Measurements from ENCODE around the gene GCK.

Gene GCK

GRCh38 chr7:44218418-44219201 lies 29.4 kb upstream of the GCK start:
- no peak for DNase-seq (ENCODE audit: low read depth)
- no peak overlapping the region for H3K4me3 ChIP-seq (ENCODE audit: low read depth, low read length)
- no peak for TF ChIP-seq CTCF (IDR thresholded peaks at IDR 0.05; ENCODE audit: low read depth, low read length, missing control alignments)

DNA sequence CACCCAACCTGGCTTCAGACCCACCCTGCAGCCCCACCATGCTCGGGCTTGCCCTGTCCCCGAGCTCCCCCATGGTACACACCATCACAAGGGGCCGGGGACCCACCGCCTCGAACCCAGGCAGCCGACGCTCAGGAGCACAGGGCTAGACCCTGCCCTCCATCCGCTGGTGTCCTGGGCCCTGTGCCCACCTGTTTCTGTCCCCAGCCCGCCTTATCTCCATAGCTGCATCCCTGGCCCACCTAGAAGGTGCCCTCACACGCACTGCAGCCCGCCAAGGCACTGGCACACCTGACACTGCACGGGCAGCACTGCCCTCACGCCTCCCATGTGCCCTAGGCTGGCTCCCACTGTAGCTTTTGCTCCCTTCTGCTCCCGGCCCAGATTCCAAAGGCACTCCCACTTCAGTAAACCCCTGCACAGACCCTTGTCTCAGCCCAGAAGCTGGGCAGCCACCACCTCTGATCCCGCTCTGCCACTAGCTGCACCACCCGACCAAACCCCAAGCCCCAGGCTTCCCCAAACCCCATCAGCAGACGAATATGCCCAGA lies 28.7 kb upstream of the GCK start:
- no peak for TF ChIP-seq CTCF (IDR thresholded peaks at IDR 0.05; ENCODE audit: low read depth, low read length, missing control alignments)
- DNase-seq (ENCODE audit: low read depth) = no peak
- H3K4me3 ChIP-seq (ENCODE audit: low read depth, low read length) = no peak overlapping the region

DNA sequence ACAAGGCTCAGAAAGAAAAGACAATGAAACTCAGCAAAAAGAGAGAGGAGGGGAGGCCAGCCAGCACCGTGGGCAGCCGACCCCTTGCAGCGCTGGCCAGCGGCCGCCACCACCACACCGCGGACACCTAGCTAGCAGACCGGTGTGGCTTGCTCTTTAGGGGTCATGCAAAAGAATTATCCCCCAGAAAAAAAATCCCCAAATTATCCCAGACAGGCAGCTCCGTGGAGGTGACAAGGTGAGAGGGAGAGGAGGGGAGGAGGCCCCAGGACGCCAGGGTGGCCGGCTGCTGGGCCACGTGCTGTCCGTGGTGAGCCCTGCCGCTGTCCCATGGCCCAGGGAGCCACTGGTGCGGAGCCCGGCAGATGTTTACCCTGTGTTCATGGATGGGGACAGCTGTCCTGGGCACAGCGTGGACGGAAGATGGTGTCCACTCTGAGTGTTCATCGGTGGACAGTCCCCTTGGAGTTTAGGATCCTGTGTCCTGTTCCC lies 28.0 kb upstream of the GCK start:
- DNase-seq (ENCODE audit: low read depth) = no peak
- no peak for TF ChIP-seq CTCF (IDR thresholded peaks at IDR 0.05; ENCODE audit: low read depth, low read length, missing control alignments)

DNA sequence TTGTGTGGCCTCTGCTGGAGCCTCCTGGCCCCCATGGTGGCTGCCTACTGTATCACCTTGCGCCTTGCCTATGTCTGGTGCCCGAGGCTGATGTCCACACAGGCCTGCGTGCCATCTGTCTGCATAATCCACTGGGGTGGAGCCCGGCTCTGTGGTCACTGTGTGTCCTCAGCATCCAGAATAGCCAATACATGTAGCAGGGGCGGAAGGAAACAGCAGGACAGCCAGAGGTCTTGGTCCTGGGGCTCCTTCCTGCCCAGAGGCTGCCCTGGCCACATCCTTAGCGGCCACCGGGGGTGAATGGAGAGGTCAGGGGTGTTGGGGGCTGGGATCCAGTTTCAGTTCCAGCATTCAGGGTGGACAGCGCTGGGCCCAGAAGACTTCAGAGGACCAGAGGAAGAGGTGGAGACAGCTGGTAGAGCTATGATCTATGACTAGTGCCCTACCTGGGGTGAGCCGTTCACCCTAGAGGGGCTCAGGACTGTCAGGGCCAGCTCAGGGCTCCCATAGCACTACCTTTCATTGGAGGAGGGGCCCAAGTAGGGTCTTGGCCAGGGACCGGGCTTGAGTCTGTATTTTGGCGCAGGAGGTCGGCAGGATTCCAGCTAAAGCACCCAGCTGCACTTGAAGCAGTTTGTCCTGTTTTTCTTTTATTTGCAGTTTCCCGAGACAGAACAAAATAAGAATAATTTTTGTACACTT lies 27.4 kb upstream of the GCK start:
- no peak for TF ChIP-seq CTCF (IDR thresholded peaks at IDR 0.05; ENCODE audit: low read depth, low read length, missing control alignments)
- no peak for DNase-seq (ENCODE audit: low read depth)
- no peak overlapping the region for H3K4me3 ChIP-seq (ENCODE audit: low read depth, low read length)

More for the DNA sequence above, 28.0 kb upstream of the GCK start:
- H3K4me3 ChIP-seq (ENCODE audit: low read depth, low read length) = no peak overlapping the region

- no peak for TF ChIP-seq CTCF (IDR thresholded peaks at IDR 0.05; ENCODE audit: low read depth, low read length, missing control alignments)
- no peak for DNase-seq (ENCODE audit: low read depth)
- no peak overlapping the region for H3K4me3 ChIP-seq (ENCODE audit: low read depth, low read length)
Observed at GRCh38 chr7:44216019-44216418, 26.8 kb upstream of the GCK start.

DNA sequence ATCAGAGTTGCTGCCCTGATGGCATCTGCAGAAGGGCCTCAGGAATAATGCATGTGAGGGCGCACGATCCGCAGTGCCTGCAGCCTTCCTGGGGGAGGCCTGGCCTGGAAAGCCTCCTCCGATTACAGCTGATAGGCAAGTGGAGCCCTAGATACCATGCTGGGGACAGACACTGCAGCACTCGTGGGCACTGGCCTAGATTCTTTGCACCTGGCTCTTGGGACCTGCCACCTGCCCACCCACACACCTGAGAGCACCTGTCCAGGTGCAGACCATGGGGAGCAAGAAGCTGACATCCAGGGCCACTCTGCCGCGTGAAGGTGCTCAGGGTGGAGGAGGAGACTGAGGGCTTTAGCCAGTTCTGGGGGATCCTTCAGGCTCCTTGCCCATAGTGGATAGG lies 26.3 kb upstream of the GCK start:
- H3K4me3 ChIP-seq (ENCODE audit: low read depth, low read length) = no peak overlapping the region
- no peak for DNase-seq (ENCODE audit: low read depth)
- no peak for TF ChIP-seq CTCF (IDR thresholded peaks at IDR 0.05; ENCODE audit: low read depth, low read length, missing control alignments)

Measured in GM12864 (cell line).